WERI-Rb-1 (cell line): ENCODE measurements around the gene LACTB.

Experiments used
- DNase-seq: peaks from one replicate; pipeline ENCODE4 v3.0.0-alpha.2; 2020
- H3K27ac ChIP-seq: fragments of 250-450 bp; sonication (Bioruptor Pico); 2 replicates; pipeline ENCODE4 v1.5.1; 2020; ENCODE audit warnings: mild to moderate bottlenecking, moderate library complexity
- H3K27me3 ChIP-seq: fragments of 250-450 bp; sonication (Bioruptor Pico); 2 replicates; pipeline ENCODE4 v1.5.1; 2021; ENCODE audit warnings: mild to moderate bottlenecking, low read depth, moderate library complexity; ENCODE audit not compliant: insufficient read depth, severe bottlenecking
- H3K36me3 ChIP-seq: fragments of 250-450 bp; sonication (Bioruptor Pico); 2 replicates; pipeline ENCODE4 v1.5.1; 2020; ENCODE audit warnings: mild to moderate bottlenecking, moderate library complexity
- H3K4me3 ChIP-seq: 2 replicates; pipeline ENCODE4 v1.5.1; 2011; ENCODE audit warnings: low read depth, mild to moderate bottlenecking, control low read depth, low read length
- H3K9me3 ChIP-seq: fragments of 250-450 bp; sonication (Bioruptor Pico); 2 replicates; pipeline ENCODE4 v1.5.1; 2021; ENCODE audit warnings: mild to moderate bottlenecking, moderate library complexity; ENCODE audit not compliant: severe bottlenecking
- CTCF ChIP-seq: IDR thresholded peaks from 2 replicates; pipeline ENCODE4 v1.5.1; 2011; ENCODE audit warnings: low read depth, mild to moderate bottlenecking, control low read depth, inconsistent platforms, low read length

The LACTB gene

GRCh38 chr15:63086947-63087346 is 34.7 kb upstream of the LACTB start:
- no peak overlapping the region for H3K4me3 ChIP-seq
- TF ChIP-seq CTCF = no peak
- no peaks in the 10 kb centered on the region for H3K9me3 ChIP-seq
- DNase-seq = no peak
- H3K27ac ChIP-seq = no peak overlapping the region
- no peaks in the 10 kb centered on the region for H3K36me3 ChIP-seq
- H3K27me3 ChIP-seq = no peaks in the 10 kb centered on the region

GRCh38 chr15:63088533-63089245 is 33.0 kb upstream of the LACTB start:
- no peak for DNase-seq
- H3K27ac ChIP-seq = no peak overlapping the region
- no peak overlapping the region for H3K4me3 ChIP-seq
- H3K9me3 ChIP-seq = no peaks in the 10 kb centered on the region
- no peaks in the 10 kb centered on the region for H3K36me3 ChIP-seq
- TF ChIP-seq CTCF = no peak
- H3K27me3 ChIP-seq = no peaks in the 10 kb centered on the region

- no peaks in the 10 kb centered on the region for H3K36me3 ChIP-seq
- DNase-seq = peak; percentile 24
- no peak for TF ChIP-seq CTCF
- no peak overlapping the region for H3K4me3 ChIP-seq
- no peak overlapping the region for H3K27ac ChIP-seq
- H3K9me3 ChIP-seq = no peaks in the 10 kb centered on the region
- no peaks in the 10 kb centered on the region for H3K27me3 ChIP-seq
Observed at GRCh38 chr15:63089260-63090043, 32.2 kb upstream of the LACTB start.

- H3K27ac ChIP-seq = no peak overlapping the region
- TF ChIP-seq CTCF = no peak
- H3K27me3 ChIP-seq = no peaks in the 10 kb centered on the region
- DNase-seq = no peak
- H3K36me3 ChIP-seq = no peaks in the 10 kb centered on the region
- H3K4me3 ChIP-seq = no peak overlapping the region
- no peaks in the 10 kb centered on the region for H3K9me3 ChIP-seq
Observed at GRCh38 chr15:63090472-63090871, 31.2 kb upstream of the LACTB start.

GRCh38 chr15:63090887-63091286 is 30.8 kb upstream of the LACTB start:
- no peaks in the 10 kb centered on the region for H3K27me3 ChIP-seq
- DNase-seq = no peak
- H3K36me3 ChIP-seq = no peaks in the 10 kb centered on the region
- TF ChIP-seq CTCF = no peak
- H3K9me3 ChIP-seq = no peaks in the 10 kb centered on the region
- H3K4me3 ChIP-seq = no peak overlapping the region
- H3K27ac ChIP-seq = no peak overlapping the region
